ENCODE measurements around the gene NOX3. TPM values are rescaled to one million over a fixed set of nuclear protein-coding genes. Genes with fewer than 3 reads are reported as not detected.

Gene NOX3
- total RNA-seq, 2 experiments from 2014 or later, result not detected

GRCh38 chr6:155442562-155442961, 13.1 kb downstream of the NOX3 start:
- Mint-ChIP-seq H3K27me3 (peaks cover 4% of the 10 kb centered on the region), H3K9me3 (no peaks in the 10 kb centered on the region), H3K36me3 (ENCODE audit: low read depth) (no peaks in the 10 kb centered on the region), H3K4me3 (no peak overlapping the region), H3K27ac (no peak overlapping the region), H3K4me1 (ENCODE audit: low read depth) (no peaks in the 10 kb centered on the region)
- no peak for DNase-seq
- no peak for ATAC-seq (ENCODE audit: poor library complexity)
- CTCF ChIA-PET, result no interaction called here
- H3K27me3 ChIP-seq (ENCODE audit: control insufficient read depth in 1 of 2, insufficient read depth in 2 of 2, low read length in 2 of 2), result no peaks in the 10 kb centered on the region
- TF ChIP-seq CTCF (IDR thresholded peaks at IDR 0.05), result no peak
- POLR2A ChIA-PET, result interaction anchor here (1.0 kb wide), 1 partner anchor 29 kb away, joined by 4 read pairs; no protein-coding TSS in a partner anchor
- no peaks in the 10 kb centered on the region for H3K9me3 ChIP-seq (ENCODE audit: control insufficient read depth in 1 of 2, insufficient read depth in 1 of 2, low read length in 2 of 2)
- intact Hi-C loops (cut with DNase I, micrococcal nuclease), result no loop called here
- H3K27ac ChIP-seq (ENCODE audit: low read depth in 1 of 2, low read length in 2 of 2), result no peak overlapping the region
- H3K4me3 ChIP-seq (ENCODE audit: low read length), result no peak overlapping the region
- no peaks in the 10 kb centered on the region for H3K36me3 ChIP-seq (ENCODE audit: insufficient read depth, low read length)
- no peaks in the 10 kb centered on the region for H3K4me1 ChIP-seq (ENCODE audit: insufficient read depth, low read length)

- no peak for ATAC-seq (ENCODE audit: poor library complexity)
Observed at GRCh38 chr6:155441112-155441465, 14.6 kb downstream of the NOX3 start.

GRCh38 chr6:155440398-155441111, 15.1 kb downstream of the NOX3 start:
- ATAC-seq (ENCODE audit: poor library complexity), result no peak
- Mint-ChIP-seq H3K36me3 (ENCODE audit: low read depth) (no peaks in the 10 kb centered on the region), H3K27ac (no peak overlapping the region), H3K4me1 (ENCODE audit: low read depth) (no peaks in the 10 kb centered on the region), H3K27me3 (peaks cover 4% of the 10 kb centered on the region), H3K9me3 (no peaks in the 10 kb centered on the region), H3K4me3 (no peak overlapping the region)
- ChIA-PET CTCF (no interaction called here), POLR2A (interaction anchor here (0.8 kb wide), 1 partner anchor 33 kb away, joined by 3 read pairs; no protein-coding TSS in a partner anchor)
- H3K27ac ChIP-seq (ENCODE audit: low read depth in 1 of 2, low read length in 2 of 2), result no peak overlapping the region
- no peaks in the 10 kb centered on the region for H3K9me3 ChIP-seq (ENCODE audit: control insufficient read depth in 1 of 2, insufficient read depth in 1 of 2, low read length in 2 of 2)
- no peaks in the 10 kb centered on the region for H3K27me3 ChIP-seq (ENCODE audit: control insufficient read depth in 1 of 2, insufficient read depth in 2 of 2, low read length in 2 of 2)
- no peaks in the 10 kb centered on the region for H3K4me1 ChIP-seq (ENCODE audit: insufficient read depth, low read length)
- intact Hi-C loops (cut with DNase I, micrococcal nuclease), result no loop called here
- no peak overlapping the region for H3K4me3 ChIP-seq (ENCODE audit: low read length)
- DNase-seq, result no peak
- no peak for TF ChIP-seq CTCF (IDR thresholded peaks at IDR 0.05)
- no peaks in the 10 kb centered on the region for H3K36me3 ChIP-seq (ENCODE audit: insufficient read depth, low read length)

More at GRCh38 chr6:155441112-155441465, 14.6 kb downstream of the NOX3 start:
- Mint-ChIP-seq H3K4me3 (no peak overlapping the region), H3K4me1 (ENCODE audit: low read depth) (no peaks in the 10 kb centered on the region), H3K9me3 (no peaks in the 10 kb centered on the region), H3K36me3 (ENCODE audit: low read depth) (no peaks in the 10 kb centered on the region), H3K27me3 (peaks cover 4% of the 10 kb centered on the region), H3K27ac (no peak overlapping the region)
- H3K9me3 ChIP-seq (ENCODE audit: control insufficient read depth in 1 of 2, insufficient read depth in 1 of 2, low read length in 2 of 2), result no peaks in the 10 kb centered on the region
- intact Hi-C loops (cut with DNase I, micrococcal nuclease), result no loop called here
- no peaks in the 10 kb centered on the region for H3K4me1 ChIP-seq (ENCODE audit: insufficient read depth, low read length)
- TF ChIP-seq CTCF (IDR thresholded peaks at IDR 0.05), result no peak
- H3K4me3 ChIP-seq (ENCODE audit: low read length), result no peak overlapping the region
- H3K36me3 ChIP-seq (ENCODE audit: insufficient read depth, low read length), result no peaks in the 10 kb centered on the region
- CTCF ChIA-PET, result no interaction called here
- no peaks in the 10 kb centered on the region for H3K27me3 ChIP-seq (ENCODE audit: control insufficient read depth in 1 of 2, insufficient read depth in 2 of 2, low read length in 2 of 2)
- DNase-seq, result no peak
- H3K27ac ChIP-seq (ENCODE audit: low read depth in 1 of 2, low read length in 2 of 2), result no peak overlapping the region
- POLR2A ChIA-PET, result no interaction called here

Measured in CD4-positive, alpha-beta T cell (primary cell).